SU-DHL-6 (cell line): ENCODE results near the gene GRAP2.

ENCODE experiments used
- H2AFZ ChIP-seq: fragments of 200-600 bp; sonication (generic); 2 replicates; pipeline ENCODE4 v1.6.1; 2014; ENCODE audit warnings: low read depth, mild to moderate bottlenecking, moderate library complexity, mixed read lengths, antibody characterized with exemption, low read length; ENCODE audit not compliant: severe bottlenecking
- H3F3A ChIP-seq: fragments of 200-600 bp; shearing (Covaris generic); 2 replicates; pipeline ENCODE4 v1.6.0; 2016; ENCODE audit warnings: antibody characterized with exemption, mild to moderate bottlenecking; ENCODE audit not compliant: insufficient read depth
- H3K27ac ChIP-seq: fragments of 200-600 bp; sonication (generic); 2 replicates; pipeline ENCODE4 v1.5.1; 2016; ENCODE audit warnings: low read depth, mild to moderate bottlenecking, low read length, moderate library complexity, mixed read lengths
- H3K27me3 ChIP-seq: fragments of 200-600 bp; sonication (generic), shearing (Covaris generic); 2 replicates; pipeline ENCODE4 v1.6.0; 2014; ENCODE audit warnings: mild to moderate bottlenecking, low read length
- H3K36me3 ChIP-seq: fragments of 200-600 bp; sonication (generic); 2 replicates; pipeline ENCODE4 v1.6.1; 2014; ENCODE audit warnings: mild to moderate bottlenecking, low read length, mixed read lengths
- H3K4me2 ChIP-seq: fragments of 300-600, 200-600 bp; shearing (Covaris generic), sonication (generic); 2 replicates; pipeline ENCODE4 v1.6.0; 2014; ENCODE audit warnings: low read length, low read depth, mild to moderate bottlenecking; ENCODE audit not compliant: poor library complexity, severe bottlenecking
- H3K4me3 ChIP-seq: fragments of 200-600 bp; sonication (generic); 2 replicates; pipeline ENCODE4 v1.5.1; 2014; ENCODE audit warnings: antibody characterized with exemption, low read length, mild to moderate bottlenecking, mixed read lengths; ENCODE audit not compliant: insufficient read depth, poor library complexity, severe bottlenecking
- H3K79me2 ChIP-seq: fragments of 200-600 bp; sonication (generic); 2 replicates; pipeline ENCODE4 v1.6.1; 2014; ENCODE audit warnings: mild to moderate bottlenecking, low read length, moderate library complexity; ENCODE audit not compliant: insufficient read depth
- H3K9ac ChIP-seq: fragments of 200-600 bp; sonication (generic); 2 replicates; pipeline ENCODE4 v1.7.0; 2014; ENCODE audit warnings: mild to moderate bottlenecking, low read length
- H3K9me2 ChIP-seq: fragments of 200-600 bp; sonication (generic); replicated peaks from 2 replicates; pipeline ENCODE4 v1.6.1; 2014; ENCODE audit warnings: low read length; ENCODE audit not compliant: insufficient read depth
- H3K9me3 ChIP-seq: fragments of 200-600 bp; sonication (generic); 2 replicates; pipeline ENCODE4 v1.6.1; 2014; ENCODE audit warnings: low read length, mixed read lengths; ENCODE audit not compliant: insufficient read depth
- H4K20me1 ChIP-seq: fragments of 200-600 bp; sonication (generic); 2 replicates; pipeline ENCODE4 v1.6.1; 2014; ENCODE audit warnings: low read depth, mild to moderate bottlenecking, antibody characterized with exemption, low read length, moderate library complexity, mixed read lengths
- EZH2phosphoT487 ChIP-seq: fragments of 200-600 bp; sonication (generic), shearing (Covaris generic); conservative IDR thresholded peaks from 2 replicates; pipeline ENCODE4 v1.6.1; 2018; ENCODE audit warnings: mild to moderate bottlenecking, antibody characterized with exemption, low read length, moderate library complexity, mixed read lengths
- TF ChIP-seq, protein P1 (sequence below): fragments of 200-600 bp; sonication (generic); IDR thresholded peaks from one replicate; pipeline ENCODE4 v1.5.1; 2017; ENCODE audit warnings: antibody characterized with exemption, mild to moderate bottlenecking, low read length, moderate library complexity; ENCODE audit not compliant: insufficient read depth, poor library complexity, severe bottlenecking

GRAP2 gene

DNA sequence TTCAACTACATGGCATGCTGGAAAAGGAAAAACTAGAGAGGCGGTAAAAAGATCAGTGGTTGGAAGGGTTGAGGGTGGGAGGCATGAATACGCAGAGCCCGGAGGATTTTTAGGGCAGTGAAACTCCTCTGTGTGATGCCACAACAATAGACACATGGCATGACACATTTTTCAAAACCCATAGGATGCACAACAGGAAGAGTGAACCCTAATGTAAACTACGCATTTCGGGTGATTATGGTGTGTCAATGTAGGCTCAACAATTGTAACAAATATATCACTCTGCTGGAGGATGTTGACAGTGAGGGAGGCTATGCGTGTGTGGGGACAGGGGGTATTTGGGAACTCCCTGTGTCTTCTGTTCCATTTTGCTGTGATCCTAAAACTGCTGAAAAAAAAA is 78.2 kb downstream of the GRAP2 start:
- Histone ChIP-seq H3K27ac (no peak overlapping the region), H3K4me3 (no peak overlapping the region), H3K79me2 (no peaks in the 10 kb centered on the region), H4K20me1 (no peaks in the 10 kb centered on the region), H3F3A (no peaks in the 10 kb centered on the region), H3K36me3 (no peaks in the 10 kb centered on the region), H2AFZ (no peak overlapping the region), H3K4me2 (no peak overlapping the region), H3K27me3 (no peaks in the 10 kb centered on the region), H3K9ac (no peak overlapping the region), H3K9me2 (no peaks in the 10 kb centered on the region), H3K9me3 (no peaks in the 10 kb centered on the region)
- TF ChIP-seq, protein P1, sequence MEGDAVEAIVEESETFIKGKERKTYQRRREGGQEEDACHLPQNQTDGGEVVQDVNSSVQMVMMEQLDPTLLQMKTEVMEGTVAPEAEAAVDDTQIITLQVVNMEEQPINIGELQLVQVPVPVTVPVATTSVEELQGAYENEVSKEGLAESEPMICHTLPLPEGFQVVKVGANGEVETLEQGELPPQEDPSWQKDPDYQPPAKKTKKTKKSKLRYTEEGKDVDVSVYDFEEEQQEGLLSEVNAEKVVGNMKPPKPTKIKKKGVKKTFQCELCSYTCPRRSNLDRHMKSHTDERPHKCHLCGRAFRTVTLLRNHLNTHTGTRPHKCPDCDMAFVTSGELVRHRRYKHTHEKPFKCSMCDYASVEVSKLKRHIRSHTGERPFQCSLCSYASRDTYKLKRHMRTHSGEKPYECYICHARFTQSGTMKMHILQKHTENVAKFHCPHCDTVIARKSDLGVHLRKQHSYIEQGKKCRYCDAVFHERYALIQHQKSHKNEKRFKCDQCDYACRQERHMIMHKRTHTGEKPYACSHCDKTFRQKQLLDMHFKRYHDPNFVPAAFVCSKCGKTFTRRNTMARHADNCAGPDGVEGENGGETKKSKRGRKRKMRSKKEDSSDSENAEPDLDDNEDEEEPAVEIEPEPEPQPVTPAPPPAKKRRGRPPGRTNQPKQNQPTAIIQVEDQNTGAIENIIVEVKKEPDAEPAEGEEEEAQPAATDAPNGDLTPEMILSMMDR: no peak
- TF ChIP-seq EZH2phosphoT487: no peak

DNA sequence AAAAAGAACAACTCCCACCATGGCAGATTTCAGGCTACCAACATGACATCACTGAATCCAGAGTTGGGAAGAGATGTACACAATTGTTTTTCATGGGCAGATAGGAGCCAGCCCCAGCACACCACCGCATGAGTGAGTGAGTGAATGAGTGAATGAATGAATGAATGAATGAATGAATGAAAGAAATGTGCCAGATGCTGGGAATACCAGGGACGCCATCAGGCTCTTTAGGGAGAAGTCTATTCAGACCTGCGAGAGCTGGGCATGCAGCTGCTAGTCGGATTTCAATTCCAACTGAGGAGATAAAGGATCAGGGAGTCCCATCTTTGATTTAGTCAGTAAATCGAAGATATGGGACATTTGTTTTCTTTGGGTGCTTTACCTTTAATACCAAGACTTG is 78.6 kb downstream of the GRAP2 start:
- H3K27me3 ChIP-seq: no peaks in the 10 kb centered on the region
- H3F3A ChIP-seq: no peaks in the 10 kb centered on the region
- H3K4me3 ChIP-seq: no peak overlapping the region
- no peak overlapping the region for H3K4me2 ChIP-seq
- H3K27ac ChIP-seq: no peak overlapping the region
- no peaks in the 10 kb centered on the region for H3K9me3 ChIP-seq
- TF ChIP-seq, protein P1: no peak
- TF ChIP-seq EZH2phosphoT487: no peak
- no peaks in the 10 kb centered on the region for H3K36me3 ChIP-seq
- H4K20me1 ChIP-seq: no peaks in the 10 kb centered on the region
- H3K79me2 ChIP-seq: no peaks in the 10 kb centered on the region
- H3K9me2 ChIP-seq: no peaks in the 10 kb centered on the region
- no peak overlapping the region for H2AFZ ChIP-seq
- H3K9ac ChIP-seq: no peak overlapping the region

DNA sequence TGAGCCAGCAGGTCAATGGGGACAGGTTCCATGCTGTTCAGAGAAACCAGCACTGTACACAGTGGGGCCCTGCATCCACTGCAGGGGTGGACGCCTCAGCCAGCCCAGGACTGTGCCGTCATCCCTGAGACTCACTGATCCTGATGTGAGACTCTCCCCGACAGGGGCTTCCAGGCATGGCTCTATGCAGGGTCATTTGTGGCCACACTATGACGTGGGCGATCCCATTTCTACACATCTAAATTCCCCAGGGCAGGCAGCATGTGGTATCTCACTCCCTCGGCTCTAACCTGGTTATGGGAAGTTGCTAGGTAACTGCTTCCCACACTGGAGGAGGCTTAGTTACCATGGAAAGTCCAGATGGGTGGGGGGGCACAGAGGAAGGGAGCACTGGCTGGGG is 79.7 kb downstream of the GRAP2 start:
- no peaks in the 10 kb centered on the region for H3K9me3 ChIP-seq
- no peaks in the 10 kb centered on the region for H3K9me2 ChIP-seq
- H3K4me2 ChIP-seq: no peak overlapping the region
- no peaks in the 10 kb centered on the region for H3F3A ChIP-seq
- H3K9ac ChIP-seq: no peak overlapping the region
- no peak overlapping the region for H3K27ac ChIP-seq
- H4K20me1 ChIP-seq: no peaks in the 10 kb centered on the region
- H3K27me3 ChIP-seq: no peaks in the 10 kb centered on the region
- no peak overlapping the region for H3K4me3 ChIP-seq
- no peak overlapping the region for H2AFZ ChIP-seq
- no peaks in the 10 kb centered on the region for H3K36me3 ChIP-seq
- H3K79me2 ChIP-seq: no peaks in the 10 kb centered on the region
- TF ChIP-seq, protein P1: no peak
- TF ChIP-seq EZH2phosphoT487: no peak
